Thymus (tissue), 11 donors: ENCODE measurements around the gene DGLUCY. TPM values are rescaled to one million over a fixed set of nuclear protein-coding genes. Genes with fewer than 3 reads are reported as not detected.

Source experiments
- DNase-seq, 9 donors: peaks; one replicate each; pipeline ENCODE4 v3.0.0-alpha.2; 2013; ENCODE audit warnings: low spot score in 9 of 9, low read depth in 6 of 9, missing footprints in 1 of 9
- H3K27ac ChIP-seq, 2 donors: one replicate each; pipeline ENCODE4 v1.5.1; 2013; ENCODE audit warnings: control low read depth in 1 of 2, low read depth in 1 of 2, low read length in 1 of 2, mild to moderate bottlenecking in 1 of 2, moderate library complexity in 1 of 2
- H3K27me3 ChIP-seq, 2 donors: one replicate each; pipeline ENCODE4 v1.5.1; 2013; ENCODE audit warnings: low read length in 1 of 2; ENCODE audit not compliant: control insufficient read depth in 2 of 2, insufficient read depth in 1 of 2
- H3K36me3 ChIP-seq, 2 donors: one replicate each; pipeline ENCODE4 v1.5.1; 2013; ENCODE audit warnings: low read length in 1 of 2, mild to moderate bottlenecking in 1 of 2, moderate library complexity in 1 of 2; ENCODE audit not compliant: control insufficient read depth in 2 of 2, insufficient read depth in 2 of 2
- H3K4me1 ChIP-seq, 2 donors: one replicate each; pipeline ENCODE4 v1.5.1; 2013; ENCODE audit warnings: low read length in 2 of 2; ENCODE audit not compliant: control insufficient read depth in 2 of 2, insufficient read depth in 2 of 2
- H3K4me3 ChIP-seq, 2 donors: one replicate each; pipeline ENCODE4 v1.5.1; 2013; ENCODE audit warnings: low read length in 2 of 2, control low read depth in 1 of 2, mild to moderate bottlenecking in 1 of 2
- H3K9me3 ChIP-seq, 2 donors: one replicate each; pipeline ENCODE4 v1.5.1; 2013; ENCODE audit warnings: low read length in 1 of 2, mild to moderate bottlenecking in 1 of 2; ENCODE audit not compliant: control insufficient read depth in 2 of 2, insufficient read depth in 1 of 2
- WGBS: extraction: QIAGEN DNeasy Blood & Tissue Kit; methylation state at CpG from one replicate; pipeline ENCODE4 v1.1.7; 2013; 5-methylcytosine and 5-hydroxymethylcytosine counted together
- polyA plus RNA-seq: library from polyadenylated mRNA; stranded (reverse); fragments of 200-250 nt; gene quantifications from one replicate; pipeline ENCODE4 v1.2.3, GENCODE V29; 2013
- total RNA-seq: library from RNA; stranded (reverse); fragments of 120-200 nt; gene quantifications from one replicate; pipeline ENCODE4 v1.2.4, GENCODE V29; 2013
- donor health status: healthy.

The DGLUCY gene
- total and polyA plus RNA-seq, 2 donors, result 36.5 to 37.6 TPM

DNA sequence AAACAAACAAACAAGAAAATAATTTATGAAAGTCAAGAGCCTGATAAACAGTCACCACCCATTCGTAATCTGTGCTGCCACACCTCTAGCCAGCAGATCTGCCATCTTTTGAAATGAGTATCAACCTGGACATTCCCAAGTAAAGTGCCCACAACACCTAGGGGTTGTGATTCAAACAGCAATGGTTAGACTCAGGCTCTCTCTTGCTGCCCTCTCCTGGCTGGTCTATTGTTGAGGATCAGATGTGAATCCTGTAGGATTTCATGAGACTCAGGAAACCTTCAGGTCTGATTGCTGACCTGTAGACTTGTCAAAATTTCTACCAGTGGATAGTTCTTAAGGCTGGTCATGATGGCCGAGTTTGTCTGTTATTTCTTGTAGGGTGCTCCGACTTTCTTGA lies 26.8 kb downstream of the DGLUCY start:
- peaks cover 8 to 17% of the 10 kb centered on the region in 2 donors for H3K36me3 ChIP-seq
- no peak overlapping the region for H3K4me3 ChIP-seq
- H3K27ac ChIP-seq, result no peak overlapping the region
- H3K4me1 ChIP-seq, result peaks cover 3 to 26% of the 10 kb centered on the region in 2 donors
- DNase-seq, result no peak
- H3K9me3 ChIP-seq, result no peaks in the 10 kb centered on the region
- no peaks in the 10 kb centered on the region for H3K27me3 ChIP-seq
- 98% methylated on average over 3 of the region's 3 CpGs for WGBS

DNA sequence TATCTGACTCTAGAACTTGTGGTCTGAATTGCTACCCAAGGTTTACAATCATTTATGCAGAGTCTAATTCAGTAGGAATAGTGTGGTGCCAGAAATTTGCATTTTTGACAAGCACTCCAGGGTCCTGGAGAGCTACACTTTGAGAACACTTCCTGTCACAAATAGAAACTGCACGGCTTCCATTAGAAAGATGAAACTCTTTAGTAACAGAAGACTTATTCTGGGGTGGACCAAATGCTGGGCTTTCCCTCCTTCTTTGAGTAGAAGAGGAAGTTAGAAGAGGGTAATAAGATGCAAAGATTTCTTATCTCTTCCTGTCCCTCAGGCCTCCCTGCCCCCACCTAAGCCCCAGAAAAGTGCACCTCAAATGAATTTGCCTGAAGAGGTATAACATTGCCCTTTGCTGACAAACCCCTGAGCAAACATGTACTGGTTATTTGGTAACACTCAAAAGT lies 28.4 kb downstream of the DGLUCY start:
- WGBS, result 3% methylated on average over 1 of the region's 1 CpG
- H3K27me3 ChIP-seq, result no peaks in the 10 kb centered on the region
- peaks cover 3 to 26% of the 10 kb centered on the region in 2 donors for H3K4me1 ChIP-seq
- no peak overlapping the region for H3K27ac ChIP-seq
- no peak for DNase-seq
- H3K36me3 ChIP-seq, result peaks cover 17 to 25% of the 10 kb centered on the region in 2 donors
- no peaks in the 10 kb centered on the region for H3K9me3 ChIP-seq
- no peak overlapping the region for H3K4me3 ChIP-seq

DNA sequence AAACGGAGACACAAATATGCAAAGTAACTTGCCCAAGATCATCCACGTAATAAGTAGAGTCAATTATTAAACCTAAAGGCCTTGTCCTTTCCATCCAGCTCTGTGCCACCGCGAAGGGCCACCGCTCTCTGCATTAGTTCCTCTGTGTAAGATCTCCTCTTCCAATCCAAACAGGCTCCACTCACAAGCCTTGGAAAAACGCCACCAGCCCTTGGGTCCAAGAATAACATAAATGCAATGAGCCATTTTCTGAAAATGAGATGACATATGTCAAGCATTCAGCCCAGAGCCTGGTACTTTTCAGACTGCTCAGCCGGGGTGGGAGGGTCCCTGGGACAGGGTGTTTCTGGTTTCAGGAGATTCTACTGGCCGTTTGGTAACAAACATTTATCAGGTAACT lies 30.0 kb downstream of the DGLUCY start:
- H3K4me1 ChIP-seq, result peaks cover 3 to 26% of the 10 kb centered on the region in 2 donors
- peaks cover 19 to 30% of the 10 kb centered on the region in 2 donors for H3K36me3 ChIP-seq
- no peak for DNase-seq
- WGBS, result 94% methylated on average over 8 of the region's 8 CpGs
- no peaks in the 10 kb centered on the region for H3K9me3 ChIP-seq
- no peaks in the 10 kb centered on the region for H3K27me3 ChIP-seq
- H3K4me3 ChIP-seq, result no peak overlapping the region
- no peak overlapping the region for H3K27ac ChIP-seq

DNA sequence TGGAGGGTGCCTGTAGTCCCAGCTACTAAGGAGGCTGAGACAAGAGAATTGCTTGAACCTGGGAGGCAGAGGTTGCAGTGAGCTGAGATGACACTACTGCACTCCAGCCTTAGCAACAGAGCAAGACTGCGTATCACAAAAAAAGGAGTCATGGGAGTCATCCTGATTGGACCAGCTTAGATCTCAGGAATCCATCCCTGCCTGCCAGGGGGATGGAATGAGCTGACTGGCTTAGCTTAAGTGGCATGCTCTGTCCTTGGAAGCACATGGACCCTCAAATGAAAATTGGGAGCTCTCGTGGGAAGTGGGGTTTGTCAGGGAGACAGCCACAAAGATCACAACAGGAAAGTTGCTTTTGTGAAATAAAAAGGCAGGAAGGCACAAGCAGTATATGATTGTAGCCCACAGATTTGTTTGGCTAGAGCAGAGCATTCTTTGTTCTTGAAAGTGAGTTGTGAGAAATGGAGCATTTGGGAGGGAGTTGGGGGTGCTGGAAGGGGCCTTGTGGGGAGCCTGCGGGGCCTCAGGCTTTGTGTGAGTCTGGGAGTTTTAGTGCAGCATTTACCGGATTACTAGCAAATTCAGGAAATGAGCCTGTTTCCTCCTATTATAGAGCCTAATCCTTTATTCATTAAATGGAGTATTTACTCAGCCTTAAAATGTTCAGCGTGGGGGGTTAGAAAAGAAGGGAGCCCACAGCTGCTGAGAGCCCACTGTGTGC lies 30.7 kb downstream of the DGLUCY start:
- Histone ChIP-seq H3K36me3 (peaks cover 19 to 30% of the 10 kb centered on the region in 2 donors), H3K9me3 (no peaks in the 10 kb centered on the region), H3K27ac (peak overlapping the region in 1 of 2 donors; percentile 14), H3K4me3 (no peak overlapping the region), H3K4me1 (peaks cover 3 to 26% of the 10 kb centered on the region in 2 donors), H3K27me3 (no peaks in the 10 kb centered on the region)
- WGBS, result 60% methylated on average over 5 of the region's 5 CpGs
- no peak for DNase-seq

DNA sequence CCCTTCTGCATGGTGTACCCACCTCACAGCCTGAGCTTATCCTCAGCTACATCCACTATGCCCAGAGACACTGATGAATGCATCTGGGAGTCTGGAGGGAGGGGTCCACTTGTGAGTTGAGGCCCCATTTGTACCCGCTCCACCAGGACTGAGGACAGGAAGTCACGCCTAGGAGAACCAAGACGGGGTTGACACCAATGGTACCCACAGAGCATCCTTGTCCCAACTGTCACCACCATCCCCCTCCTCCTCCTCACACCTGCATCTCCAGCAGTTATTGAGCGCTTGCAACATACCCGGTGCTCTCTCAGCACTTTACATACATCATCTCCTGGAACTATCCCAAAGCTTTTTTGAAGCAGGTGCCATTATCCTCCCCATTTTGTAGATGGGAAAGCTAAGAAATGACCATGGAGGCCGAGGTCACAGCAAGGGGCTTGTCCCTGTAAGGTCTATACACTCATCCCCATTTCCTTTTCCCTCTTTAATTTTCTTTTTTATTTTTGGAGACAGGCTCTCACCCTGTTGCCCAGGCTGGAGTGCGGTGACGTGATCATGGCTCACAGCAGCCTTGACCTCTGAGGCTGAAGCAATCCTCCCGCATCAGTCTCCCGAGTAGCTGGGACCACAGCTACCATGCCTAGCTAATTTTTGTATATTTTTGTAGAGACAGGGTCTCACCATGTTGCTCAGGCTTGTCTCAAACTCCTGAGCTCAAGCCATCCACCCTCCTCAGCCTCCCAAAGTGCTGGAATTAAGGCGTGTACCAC lies 31.7 kb downstream of the DGLUCY start:
- H3K27ac ChIP-seq, result no peak overlapping the region
- H3K36me3 ChIP-seq, result peaks cover 19 to 30% of the 10 kb centered on the region in 2 donors
- no peaks in the 10 kb centered on the region for H3K27me3 ChIP-seq
- no peak for DNase-seq
- no peak overlapping the region for H3K4me3 ChIP-seq
- H3K4me1 ChIP-seq, result peaks cover 3 to 26% of the 10 kb centered on the region in 2 donors
- WGBS, result 72% methylated on average over 11 of the region's 11 CpGs
- H3K9me3 ChIP-seq, result no peaks in the 10 kb centered on the region

DNA sequence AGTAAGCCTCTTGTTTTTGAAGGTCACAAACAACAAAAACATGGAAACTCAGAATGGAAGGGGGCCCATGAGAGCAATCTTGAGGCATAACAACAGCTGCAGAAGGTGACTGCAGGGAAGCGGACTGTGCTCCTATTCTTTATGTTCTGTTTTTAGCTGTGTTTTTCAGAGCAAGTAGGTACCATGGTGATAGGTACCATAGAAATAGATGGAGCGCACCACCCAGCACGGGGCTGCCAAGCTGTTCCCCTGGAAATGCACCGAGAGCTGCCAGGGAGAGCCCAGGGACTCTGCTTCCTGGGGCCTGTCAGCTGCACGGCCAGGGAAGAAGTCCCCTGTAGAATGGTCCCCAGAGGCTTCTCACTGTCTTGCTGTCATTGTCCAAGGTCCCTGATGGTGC lies 32.8 kb downstream of the DGLUCY start:
- H3K36me3 ChIP-seq, result peaks cover 17 to 30% of the 10 kb centered on the region in 2 donors
- H3K27ac ChIP-seq, result no peak overlapping the region
- DNase-seq, result no peak
- H3K27me3 ChIP-seq, result no peaks in the 10 kb centered on the region
- 97% methylated on average over 5 of the region's 5 CpGs for WGBS
- H3K9me3 ChIP-seq, result no peaks in the 10 kb centered on the region
- H3K4me3 ChIP-seq, result no peak overlapping the region
- H3K4me1 ChIP-seq, result peaks cover 3 to 26% of the 10 kb centered on the region in 2 donors

DNA sequence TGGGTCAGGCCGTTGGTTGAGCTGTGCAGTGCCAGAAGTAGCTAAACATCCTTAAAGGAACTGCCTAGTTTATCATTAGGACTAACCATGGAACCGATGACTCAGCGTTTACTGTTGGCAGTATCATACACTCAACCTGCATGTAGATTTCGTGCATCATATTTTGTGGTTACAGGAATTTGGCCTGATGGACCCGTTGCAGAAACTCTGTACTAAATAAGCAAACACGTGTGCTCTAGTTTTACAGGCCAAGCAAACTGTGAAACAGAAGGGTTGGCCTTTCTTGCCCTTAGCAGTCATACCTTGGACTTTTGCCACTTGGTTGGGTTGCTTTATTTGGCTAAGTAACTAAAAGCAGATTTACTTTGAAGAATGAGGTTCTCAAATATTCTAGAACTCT lies 35.6 kb downstream of the DGLUCY start:
- 63% methylated on average over 6 of the region's 6 CpGs for WGBS
- H3K27ac ChIP-seq, result no peak overlapping the region
- no peaks in the 10 kb centered on the region for H3K9me3 ChIP-seq
- no peak overlapping the region for H3K4me3 ChIP-seq
- peaks cover 0 to 12% of the 10 kb centered on the region in 2 donors for H3K4me1 ChIP-seq
- H3K36me3 ChIP-seq, result peaks cover 22 to 23% of the 10 kb centered on the region in 2 donors
- H3K27me3 ChIP-seq, result no peaks in the 10 kb centered on the region
- DNase-seq, result peak in 1 of 9 donors; percentile 22

DNA sequence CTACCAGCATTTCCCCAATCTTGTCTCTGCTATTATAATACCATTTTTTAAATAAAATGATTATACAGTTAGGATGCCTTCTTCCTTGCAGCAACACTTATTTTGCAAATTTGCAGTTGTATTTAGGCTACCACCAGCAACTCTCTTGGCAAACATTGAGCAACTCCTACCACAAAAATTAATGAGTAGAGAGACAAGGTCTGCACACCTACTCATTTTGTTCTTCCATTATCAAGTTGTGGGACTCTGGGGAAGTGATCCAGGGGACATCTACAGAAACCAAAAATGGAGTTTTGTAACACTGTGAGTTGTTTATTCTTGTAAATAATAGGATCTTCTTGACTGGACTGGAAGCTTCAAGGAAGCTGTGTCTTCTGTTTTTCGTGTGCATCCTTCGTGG lies 38.6 kb downstream of the DGLUCY start:
- H3K36me3 ChIP-seq, result peaks cover 8 to 12% of the 10 kb centered on the region in 2 donors
- H3K4me3 ChIP-seq, result no peak overlapping the region
- no peaks in the 10 kb centered on the region for H3K27me3 ChIP-seq
- 51% methylated on average over 2 of the region's 2 CpGs for WGBS
- no peaks in the 10 kb centered on the region for H3K4me1 ChIP-seq
- no peak for DNase-seq
- no peak overlapping the region for H3K27ac ChIP-seq
- H3K9me3 ChIP-seq, result no peaks in the 10 kb centered on the region

DNA sequence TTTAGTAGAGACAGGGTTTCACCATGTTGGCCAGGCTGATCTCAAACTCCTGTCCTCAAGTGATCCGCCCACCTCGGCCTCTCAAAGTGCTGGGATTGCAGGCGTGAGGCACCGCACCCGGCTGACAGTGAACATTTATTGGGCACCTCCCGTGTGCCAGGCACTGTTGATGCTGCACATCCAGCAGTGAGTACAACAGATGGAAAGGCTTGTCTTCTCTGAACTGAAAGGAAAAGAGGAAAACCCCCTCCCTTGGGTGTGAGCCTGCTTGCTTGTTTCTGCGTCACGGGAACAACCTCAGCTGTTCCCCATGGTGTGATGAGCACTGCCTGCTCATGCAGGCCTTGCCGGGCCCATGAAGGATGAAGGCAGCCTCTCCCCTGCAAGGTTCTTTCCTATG lies 39.5 kb downstream of the DGLUCY start:
- Histone ChIP-seq H3K27ac (peak overlapping the region in 1 of 2 donors; percentile 31), H3K27me3 (no peaks in the 10 kb centered on the region), H3K4me3 (no peak overlapping the region), H3K4me1 (no peaks in the 10 kb centered on the region), H3K9me3 (no peaks in the 10 kb centered on the region), H3K36me3 (peaks cover 12 to 14% of the 10 kb centered on the region in 2 donors)
- WGBS, result 92% methylated on average over 9 of the region's 9 CpGs
- no peak for DNase-seq
